Trophoblast cell (in vitro differentiated cells and primary cell): ENCODE data around the gene FGFR2.

Experiments
- DNase-seq, 2 donors: peaks; one replicate each; pipeline ENCODE4 v3.0.0-alpha.2; 2016
- H2AFZ ChIP-seq: 2 replicates; pipeline ENCODE4 v1.6.1; 2013; ENCODE audit warnings: low read length, moderate library complexity, mild to moderate bottlenecking; ENCODE audit not compliant: insufficient read depth, poor library complexity
- H2AK5ac ChIP-seq: 2 replicates; pipeline ENCODE4 v1.6.1; 2013; ENCODE audit warnings: mild to moderate bottlenecking, low read length
- H2BK120ac ChIP-seq: 2 replicates; pipeline ENCODE4 v1.6.1; 2013; ENCODE audit warnings: low read length, mild to moderate bottlenecking, moderate library complexity; ENCODE audit not compliant: insufficient read depth, poor library complexity
- H2BK12ac ChIP-seq: 2 replicates; pipeline ENCODE4 v1.6.1; 2013; ENCODE audit warnings: mild to moderate bottlenecking, low read length, moderate library complexity
- H2BK5ac ChIP-seq: 2 replicates; pipeline ENCODE4 v1.6.1; 2013; ENCODE audit warnings: low read length, low read depth, moderate library complexity, mild to moderate bottlenecking; ENCODE audit not compliant: poor library complexity
- H3K14ac ChIP-seq: 2 replicates; pipeline ENCODE4 v1.6.1; 2013; ENCODE audit warnings: mild to moderate bottlenecking, low read length
- H3K18ac ChIP-seq: 2 replicates; pipeline ENCODE4 v1.6.1; 2013; ENCODE audit warnings: mild to moderate bottlenecking, low read length
- H3K23ac ChIP-seq: 2 replicates; pipeline ENCODE4 v1.6.1; 2013; ENCODE audit warnings: low read length
- H3K27ac ChIP-seq: 2 replicates; pipeline ENCODE4 v1.5.1; 2013; ENCODE audit warnings: low read depth, mild to moderate bottlenecking, inconsistent platforms, low read length, moderate library complexity
- H3K27me3 ChIP-seq: 2 replicates; pipeline ENCODE4 v1.6.1; 2013; ENCODE audit warnings: inconsistent platforms, mild to moderate bottlenecking, low read length, moderate library complexity; ENCODE audit not compliant: insufficient read depth
- H3K36me3 ChIP-seq, 2 experiments: 1 replicate in 1 of 2; 2 replicates in 1 of 2; pipeline ENCODE4 v1.6.1; 2013; ENCODE audit warnings: low read length in 2 of 2, mild to moderate bottlenecking in 2 of 2, moderate library complexity in 1 of 2; ENCODE audit not compliant: insufficient read depth in 2 of 2, control insufficient read depth in 1 of 2
- H3K4ac ChIP-seq: 2 replicates; pipeline ENCODE4 v1.6.1; 2013; ENCODE audit warnings: low read depth, mild to moderate bottlenecking, low read length, moderate library complexity
- H3K4me1 ChIP-seq, 2 experiments: 1 replicate in 1 of 2; 2 replicates in 1 of 2; pipeline ENCODE4 v1.6.1; 2013; ENCODE audit warnings: low read length in 2 of 2, mild to moderate bottlenecking in 2 of 2, moderate library complexity in 1 of 2; ENCODE audit not compliant: insufficient read depth in 2 of 2, control insufficient read depth in 1 of 2
- H3K4me2 ChIP-seq: 2 replicates; pipeline ENCODE4 v1.6.1; 2013; ENCODE audit warnings: inconsistent platforms, mild to moderate bottlenecking, low read length, moderate library complexity
- H3K4me3 ChIP-seq: 2 replicates; pipeline ENCODE4 v1.5.1; 2013; ENCODE audit warnings: mild to moderate bottlenecking, low read depth, low read length, inconsistent platforms
- H3K79me1 ChIP-seq: one replicate; pipeline ENCODE4 v1.6.1; 2013; ENCODE audit warnings: low read length
- H3K79me2 ChIP-seq: 2 replicates; pipeline ENCODE4 v1.6.1; 2013; ENCODE audit warnings: low read length, mild to moderate bottlenecking; ENCODE audit not compliant: control insufficient read depth, insufficient read depth, poor library complexity
- H3K9ac ChIP-seq: 2 replicates; pipeline ENCODE4 v1.6.1; 2013; ENCODE audit warnings: mild to moderate bottlenecking, low read length
- H3K9me3 ChIP-seq: 2 replicates; pipeline ENCODE4 v1.6.1; 2013; ENCODE audit warnings: low read depth, mild to moderate bottlenecking, control low read depth, inconsistent platforms, low read length; ENCODE audit not compliant: insufficient read depth
- H4K12ac ChIP-seq: 2 replicates; pipeline ENCODE4 v1.6.1; 2013; ENCODE audit warnings: low read depth, mild to moderate bottlenecking, low read length, moderate library complexity
- H4K8ac ChIP-seq: 2 replicates; pipeline ENCODE4 v1.6.1; 2013; ENCODE audit warnings: low read depth, mild to moderate bottlenecking, low read length, moderate library complexity
- H4K91ac ChIP-seq: one replicate; pipeline ENCODE4 v1.6.1; 2013; ENCODE audit warnings: low read depth, mild to moderate bottlenecking, low read length, moderate library complexity
- WGBS: extraction: QIAGEN DNeasy Blood & Tissue Kit; methylation state at CpG from one replicate; pipeline ENCODE4 v1.1.7; 2013; ENCODE audit warnings: missing lambda C conversion rate; ENCODE audit not compliant: insufficient read length, insufficient coverage; ENCODE audit errors: extremely low coverage; 5-methylcytosine and 5-hydroxymethylcytosine counted together

Gene FGFR2

DNA sequence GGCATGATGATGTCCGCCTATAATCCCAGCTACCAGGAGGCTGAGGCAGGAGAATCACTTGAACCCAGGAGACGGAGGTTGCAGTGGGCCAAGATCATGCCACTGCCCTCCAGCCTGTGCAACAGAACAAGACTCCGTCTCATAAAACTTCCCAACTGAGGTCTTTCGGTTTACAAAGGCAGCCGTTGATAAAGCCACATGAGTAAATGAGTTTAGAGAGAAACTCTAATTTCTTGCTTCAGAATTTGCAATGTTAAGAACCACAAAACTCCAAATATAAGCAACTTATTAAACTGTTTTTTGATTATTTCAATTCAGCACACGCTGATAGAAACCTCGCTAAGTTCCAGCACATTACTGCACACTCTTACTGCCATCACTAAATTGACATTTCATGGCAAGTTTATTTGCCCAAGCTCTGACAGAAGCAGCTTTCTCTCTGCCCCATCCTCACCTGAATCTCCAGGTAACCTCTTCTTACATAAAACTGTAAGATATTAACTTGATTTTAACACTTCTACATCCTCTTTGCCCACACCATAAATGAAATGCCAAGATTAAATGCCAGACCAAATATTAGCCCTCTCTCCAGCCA lies 67.7 kb downstream of the FGFR2 start:
- DNase-seq, result no peak

DNA sequence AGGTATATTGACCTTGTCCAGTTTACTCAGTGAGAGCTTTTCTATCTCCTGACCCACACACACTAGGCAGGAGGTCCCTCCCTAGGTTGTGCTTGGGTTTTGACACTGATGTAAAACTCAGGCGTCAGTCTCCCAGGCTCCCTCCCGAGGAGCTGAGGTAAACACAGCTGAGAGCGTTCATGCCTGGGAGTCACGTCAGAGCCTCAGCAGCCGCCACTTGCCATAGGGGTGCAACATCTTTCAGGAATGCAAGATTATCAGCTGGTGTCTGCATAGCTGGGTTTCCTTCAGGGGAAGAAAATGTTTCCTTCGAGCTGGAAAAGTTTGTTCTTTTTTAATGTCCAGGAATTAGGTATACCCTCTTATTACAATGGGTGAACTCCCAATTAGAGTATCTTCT lies 70.6 kb downstream of the FGFR2 start:
- Histone ChIP-seq H3K36me3 (peaks cover 3 to 6% of the 10 kb centered on the region in 2 experiments), H3K27me3 (no peaks in the 10 kb centered on the region), H3K4me2 (no peak overlapping the region), H4K91ac (no peak overlapping the region), H3K4me3 (no peak overlapping the region), H3K18ac (no peak overlapping the region), H3K27ac (peak overlapping the region; percentile 18), H2BK5ac (no peak overlapping the region), H3K4me1 (peaks cover 0 to 3% of the 10 kb centered on the region in 2 experiments), H3K9ac (no peak overlapping the region), H3K79me1 (peaks cover 2% of the 10 kb centered on the region), H3K79me2 (peaks cover 2% of the 10 kb centered on the region), H3K23ac (no peak overlapping the region), H4K12ac (no peak overlapping the region), H2AFZ (no peak overlapping the region), H4K8ac (no peak overlapping the region), H2BK12ac (no peak overlapping the region), H3K4ac (no peak overlapping the region), H2BK120ac (no peak overlapping the region), H3K14ac (no peak overlapping the region), H2AK5ac (no peak overlapping the region), H3K9me3 (no peaks in the 10 kb centered on the region)
- no CpG with 5 or more reads among the region's 6 CpGs for WGBS
- peak; percentile 89 to 90 for DNase-seq

More for the DNA sequence above, 67.7 kb downstream of the FGFR2 start:
- Histone ChIP-seq H3K4me1 (peaks cover 0 to 3% of the 10 kb centered on the region in 2 experiments), H3K4me3 (no peak overlapping the region), H2BK120ac (no peak overlapping the region), H2AK5ac (no peak overlapping the region), H3K9me3 (no peaks in the 10 kb centered on the region), H3K9ac (no peak overlapping the region), H3K36me3 (peaks cover 6 to 9% of the 10 kb centered on the region in 2 experiments), H2AFZ (no peak overlapping the region), H2BK12ac (no peak overlapping the region), H3K14ac (no peak overlapping the region), H3K18ac (no peak overlapping the region), H3K4me2 (no peak overlapping the region), H4K91ac (no peak overlapping the region), H4K8ac (no peak overlapping the region), H4K12ac (no peak overlapping the region), H3K79me2 (no peaks in the 10 kb centered on the region), H2BK5ac (no peak overlapping the region), H3K4ac (no peak overlapping the region), H3K79me1 (no peaks in the 10 kb centered on the region), H3K27ac (no peak overlapping the region), H3K27me3 (no peaks in the 10 kb centered on the region), H3K23ac (no peak overlapping the region)
- no CpG with 5 or more reads among the region's 7 CpGs for WGBS

DNA sequence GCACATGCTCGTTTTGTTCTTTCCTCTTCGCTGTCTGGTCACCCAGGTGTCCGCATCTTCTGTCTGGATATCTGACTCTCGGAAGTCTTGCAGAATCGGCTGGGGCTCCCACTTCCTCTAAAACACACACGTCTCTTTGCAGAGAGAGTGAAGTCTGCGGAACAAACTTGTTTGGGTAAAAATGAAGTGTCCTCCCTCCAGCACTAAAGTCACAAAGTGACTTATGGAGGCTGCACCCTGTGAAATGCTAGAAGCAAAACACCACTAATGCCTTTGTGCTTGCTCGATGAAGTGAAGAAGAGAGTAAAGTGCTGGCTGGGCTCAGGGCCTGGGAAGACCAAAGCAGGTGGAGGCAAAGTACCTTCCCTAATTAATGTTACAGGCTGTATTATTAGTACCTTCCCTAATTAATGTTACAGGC lies 71.4 kb downstream of the FGFR2 start:
- H2AK5ac ChIP-seq, result no peak overlapping the region
- WGBS, result no CpG with 5 or more reads among the region's 8 CpGs
- no peak overlapping the region for H3K9ac ChIP-seq
- H3K27ac ChIP-seq, result no peak overlapping the region
- H2BK5ac ChIP-seq, result no peak overlapping the region
- H4K91ac ChIP-seq, result no peak overlapping the region
- H2BK12ac ChIP-seq, result no peak overlapping the region
- H4K8ac ChIP-seq, result no peak overlapping the region
- no peak overlapping the region for H3K23ac ChIP-seq
- no peak overlapping the region for H3K18ac ChIP-seq
- H3K4me3 ChIP-seq, result no peak overlapping the region
- no peak overlapping the region for H3K4ac ChIP-seq
- peaks cover 3% of the 10 kb centered on the region in 2 experiments for H3K36me3 ChIP-seq
- H3K14ac ChIP-seq, result peak overlapping the region; percentile 30
- peak overlapping the region; percentile 9 for H2BK120ac ChIP-seq
- peaks cover 2% of the 10 kb centered on the region for H3K79me1 ChIP-seq
- H3K27me3 ChIP-seq, result no peaks in the 10 kb centered on the region
- peaks cover 0 to 3% of the 10 kb centered on the region in 2 experiments for H3K4me1 ChIP-seq
- no peaks in the 10 kb centered on the region for H3K9me3 ChIP-seq
- no peak for DNase-seq
- no peak overlapping the region for H4K12ac ChIP-seq
- H3K4me2 ChIP-seq, result no peak overlapping the region
- peaks cover 2% of the 10 kb centered on the region for H3K79me2 ChIP-seq
- H2AFZ ChIP-seq, result no peak overlapping the region

DNA sequence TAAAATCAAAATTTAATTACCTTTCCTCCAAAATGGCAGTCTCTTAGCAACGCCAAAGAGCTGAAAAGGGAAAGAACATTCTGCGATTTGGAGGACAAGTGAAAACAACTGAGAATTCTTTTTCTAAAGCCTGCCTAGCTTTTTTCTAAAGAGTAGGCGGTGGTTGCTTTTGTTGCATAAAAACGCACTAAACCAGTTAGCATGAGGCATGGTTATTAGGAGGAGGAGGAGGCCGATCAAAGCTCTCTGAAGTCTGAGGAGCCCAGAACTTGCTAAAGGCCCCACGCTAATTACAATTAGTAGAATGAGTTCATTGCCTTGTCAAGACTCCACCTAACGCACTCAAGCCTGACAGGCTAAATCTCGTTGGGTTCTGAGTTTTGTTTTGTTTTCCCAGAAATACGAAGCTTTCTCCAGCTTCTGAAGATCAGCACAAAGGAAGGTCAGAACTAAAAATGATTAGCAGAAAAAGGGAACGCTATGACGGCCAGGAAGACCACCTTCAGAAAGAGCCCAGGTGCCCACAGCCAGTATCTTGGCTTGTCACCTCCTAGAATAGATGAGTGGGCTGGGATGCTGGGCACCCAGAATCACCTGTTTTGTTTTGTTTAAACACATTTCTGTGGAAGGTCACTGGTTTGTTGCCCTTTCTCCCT lies 72.0 kb downstream of the FGFR2 start:
- peaks cover 2% of the 10 kb centered on the region for H3K79me1 ChIP-seq
- no peak overlapping the region for H4K8ac ChIP-seq
- H3K9me3 ChIP-seq, result no peaks in the 10 kb centered on the region
- H2AFZ ChIP-seq, result no peak overlapping the region
- H3K23ac ChIP-seq, result no peak overlapping the region
- H2BK120ac ChIP-seq, result peak overlapping the region; percentile 9
- no peak overlapping the region for H3K4ac ChIP-seq
- H3K9ac ChIP-seq, result no peak overlapping the region
- H2BK5ac ChIP-seq, result no peak overlapping the region
- H3K4me2 ChIP-seq, result no peak overlapping the region
- H3K27ac ChIP-seq, result no peak overlapping the region
- no peaks in the 10 kb centered on the region for H3K27me3 ChIP-seq
- no peak overlapping the region for H4K91ac ChIP-seq
- no peak overlapping the region for H3K18ac ChIP-seq
- no peak for DNase-seq
- no peak overlapping the region for H2BK12ac ChIP-seq
- H3K79me2 ChIP-seq, result peaks cover 2% of the 10 kb centered on the region
- H3K36me3 ChIP-seq, result peaks cover 0 to 3% of the 10 kb centered on the region in 2 experiments
- peaks cover 0 to 3% of the 10 kb centered on the region in 2 experiments for H3K4me1 ChIP-seq
- H3K4me3 ChIP-seq, result no peak overlapping the region
- no CpG with 5 or more reads among the region's 11 CpGs for WGBS
- H2AK5ac ChIP-seq, result peak overlapping the region; percentile 45
- peak overlapping the region; percentile 30 for H3K14ac ChIP-seq
- H4K12ac ChIP-seq, result no peak overlapping the region
